Panc1 (cell line): Measurements from ENCODE around the gene MAP3K6. TPM values are rescaled to one million over a fixed set of nuclear protein-coding genes. Genes with fewer than 3 reads are reported as not detected.

ENCODE experiments used
- ATAC-seq: fragments of 200-7000 bp; cut with Tn5 transposase; 2 replicates; pipeline ENCODE4 v1.9.1; 2020; ENCODE audit warnings: mild to moderate bottlenecking, moderate library complexity
- BruUV-seq: library from RNA; stranded (reverse); fragments of 400-500 nt; replicated peaks from 2 replicates; lab custom pipeline; 2021; lab: Mats Ljungman, UMichigan
- CTCF ChIA-PET: fragments of 300-600 bp; sonication (Branson Sonifier 250); formaldehyde crosslinking; loops from one replicate; lab custom pipeline; 2022; ENCODE audit warnings: antibody characterized with exemption; lab: Charles Lee
- POLR2A ChIA-PET: fragments of 300-600 bp; sonication (Branson Sonifier 250); formaldehyde crosslinking; loops from one replicate; lab custom pipeline; 2022; ENCODE audit warnings: antibody characterized with exemption; lab: Charles Lee
- DNase-seq: peaks from one replicate; pipeline ENCODE4 v3.0.0-alpha.2; 2010; ENCODE audit warnings: low read depth, low spot score
- H3K27ac ChIP-seq: 2 replicates; pipeline ENCODE4 v1.5.1; 2011; ENCODE audit warnings: mild to moderate bottlenecking, low read length, inconsistent platforms
- H3K27me3 ChIP-seq: fragments of 200-500 bp; sonication (Bioruptor generic); 2 replicates; pipeline ENCODE4 v1.6.0; 2014; ENCODE audit warnings: low read length, inconsistent platforms; ENCODE audit not compliant: control insufficient read depth, insufficient read depth
- H3K36me3 ChIP-seq: fragments of 200-500 bp; sonication (Bioruptor generic); 2 replicates; pipeline ENCODE4 v1.5.1; 2014; ENCODE audit warnings: inconsistent platforms, mild to moderate bottlenecking, low read length, moderate library complexity; ENCODE audit not compliant: control insufficient read depth, insufficient read depth
- H3K4me1 ChIP-seq: 2 replicates; pipeline ENCODE4 v1.5.1; 2011; ENCODE audit warnings: inconsistent platforms, mild to moderate bottlenecking, low read length, moderate library complexity; ENCODE audit not compliant: control insufficient read depth, insufficient read depth
- H3K4me3 ChIP-seq, 2 experiments: 2 replicates each; pipeline ENCODE4 v1.5.1; 2011 to 2012; ENCODE audit warnings: low read depth in 2 of 2, low read length in 2 of 2, mild to moderate bottlenecking in 2 of 2, inconsistent platforms in 1 of 2, moderate library complexity in 1 of 2
- H3K9me3 ChIP-seq: fragments of 200-500 bp; sonication (Bioruptor generic); 2 replicates; pipeline ENCODE4 v1.5.1; 2014; ENCODE audit warnings: low read depth, mild to moderate bottlenecking, inconsistent platforms, low read length, moderate library complexity; ENCODE audit not compliant: control insufficient read depth, insufficient read depth
- CTCF ChIP-seq: fragments of 450-650 bp; IDR thresholded peaks from 2 replicates; pipeline ENCODE4 v1.5.1; 2017; ENCODE audit warnings: mild to moderate bottlenecking
- POLR2AphosphoS5 ChIP-seq: IDR thresholded peaks from 2 replicates; pipeline ENCODE4 v1.6.1; 2012; ENCODE audit warnings: mild to moderate bottlenecking, low read depth, low read length, moderate library complexity
- SIN3A ChIP-seq: IDR thresholded peaks from 2 replicates; pipeline ENCODE4 v1.6.1; 2012; ENCODE audit warnings: low read depth, mild to moderate bottlenecking, low read length, moderate library complexity, borderline replicate concordance; ENCODE audit not compliant: insufficient read depth
- TCF7L2 ChIP-seq: IDR thresholded peaks from 2 replicates; pipeline ENCODE4 v1.6.1; 2011; ENCODE audit warnings: mild to moderate bottlenecking, low read depth, low read length, inconsistent platforms
- in situ Hi-C: cut with HindIII; loops from 2 replicates; pipeline ENCODE4 v1.10.0; 2016; ENCODE audit warnings: low sequenced_read_pairs, low pct_unique_long_range_greater_than_20kb
- intact Hi-C: fragments of 100-400 bp; cut with micrococcal nuclease; formaldehyde crosslinking; loops from one replicate; pipeline ENCODE4 v1.10.0; 2022; ENCODE audit not compliant: unreplicated experiment
- total RNA-seq: library from RNA; stranded (reverse); gene quantifications from one replicate; pipeline ENCODE4 v1.2.1, GENCODE V29; 2021; ENCODE audit not compliant: unreplicated experiment
- TF ChIP-seq, protein P1 (sequence below), 2 experiments: IDR thresholded peaks; 2 replicates each; pipeline ENCODE4 v1.6.1; 2011 to 2012; ENCODE audit warnings: low read depth in 2 of 2, control low read depth in 1 of 2, low read length in 1 of 2, mild to moderate bottlenecking in 1 of 2, moderate library complexity in 1 of 2; ENCODE audit not compliant: insufficient read depth in 1 of 2

The MAP3K6 gene
- total RNA-seq, 1 experiment from 2014 or later: 56.9 TPM

GRCh38 chr1:27397110-27397509 is 30.3 kb upstream of the MAP3K6 start:
- Histone ChIP-seq H3K4me1 (no peaks in the 10 kb centered on the region), H3K4me3 (no peak overlapping the region), H3K27ac (no peak overlapping the region), H3K9me3 (no peaks in the 10 kb centered on the region), H3K27me3 (no peaks in the 10 kb centered on the region), H3K36me3 (no peaks in the 10 kb centered on the region)
- TF ChIP-seq TCF7L2 (no peak), SIN3A (no peak), POLR2AphosphoS5 (no peak), CTCF (no peak)
- TF ChIP-seq, protein P1, sequence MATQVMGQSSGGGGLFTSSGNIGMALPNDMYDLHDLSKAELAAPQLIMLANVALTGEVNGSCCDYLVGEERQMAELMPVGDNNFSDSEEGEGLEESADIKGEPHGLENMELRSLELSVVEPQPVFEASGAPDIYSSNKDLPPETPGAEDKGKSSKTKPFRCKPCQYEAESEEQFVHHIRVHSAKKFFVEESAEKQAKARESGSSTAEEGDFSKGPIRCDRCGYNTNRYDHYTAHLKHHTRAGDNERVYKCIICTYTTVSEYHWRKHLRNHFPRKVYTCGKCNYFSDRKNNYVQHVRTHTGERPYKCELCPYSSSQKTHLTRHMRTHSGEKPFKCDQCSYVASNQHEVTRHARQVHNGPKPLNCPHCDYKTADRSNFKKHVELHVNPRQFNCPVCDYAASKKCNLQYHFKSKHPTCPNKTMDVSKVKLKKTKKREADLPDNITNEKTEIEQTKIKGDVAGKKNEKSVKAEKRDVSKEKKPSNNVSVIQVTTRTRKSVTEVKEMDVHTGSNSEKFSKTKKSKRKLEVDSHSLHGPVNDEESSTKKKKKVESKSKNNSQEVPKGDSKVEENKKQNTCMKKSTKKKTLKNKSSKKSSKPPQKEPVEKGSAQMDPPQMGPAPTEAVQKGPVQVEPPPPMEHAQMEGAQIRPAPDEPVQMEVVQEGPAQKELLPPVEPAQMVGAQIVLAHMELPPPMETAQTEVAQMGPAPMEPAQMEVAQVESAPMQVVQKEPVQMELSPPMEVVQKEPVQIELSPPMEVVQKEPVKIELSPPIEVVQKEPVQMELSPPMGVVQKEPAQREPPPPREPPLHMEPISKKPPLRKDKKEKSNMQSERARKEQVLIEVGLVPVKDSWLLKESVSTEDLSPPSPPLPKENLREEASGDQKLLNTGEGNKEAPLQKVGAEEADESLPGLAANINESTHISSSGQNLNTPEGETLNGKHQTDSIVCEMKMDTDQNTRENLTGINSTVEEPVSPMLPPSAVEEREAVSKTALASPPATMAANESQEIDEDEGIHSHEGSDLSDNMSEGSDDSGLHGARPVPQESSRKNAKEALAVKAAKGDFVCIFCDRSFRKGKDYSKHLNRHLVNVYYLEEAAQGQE (IDR thresholded peaks at IDR 0.05; ENCODE audit: insufficient read depth in 1 of 2, low read depth in 2 of 2, low read length in 1 of 2): no peak
- ATAC-seq (no peak), DNase-seq (no peak)
- BruUV-seq: no TSS peak
- in situ Hi-C loops (no loop called here), intact Hi-C loops (loop anchor here (10.0 kb wide), 1 partner anchor 268 kb away; no protein-coding TSS in a partner anchor)
- ChIA-PET POLR2A (no interaction called here), CTCF (interaction anchor here (0.7 to 1.6 kb wide), 2 partner anchors 39 to 350 kb away, joined by 4 to 10 read pairs; no protein-coding TSS in a partner anchor)

GRCh38 chr1:27395441-27396195 is 28.9 kb upstream of the MAP3K6 start:
- Histone ChIP-seq H3K9me3 (no peaks in the 10 kb centered on the region), H3K27ac (no peak overlapping the region), H3K4me1 (peaks cover 6% of the 10 kb centered on the region), H3K27me3 (no peaks in the 10 kb centered on the region), H3K4me3 (no peak overlapping the region), H3K36me3 (no peaks in the 10 kb centered on the region)
- DNase-seq (no peak), ATAC-seq (peak; percentile 51)
- intact Hi-C loops: loop anchor here (2.0 to 10.0 kb wide), 2 partner anchors 95 to 269 kb away; no protein-coding TSS in a partner anchor
- in situ Hi-C loops: no loop called here
- no TSS peak for BruUV-seq
- TF ChIP-seq SIN3A (no peak), POLR2AphosphoS5 (no peak), CTCF (peak; percentile 99)
- TF ChIP-seq, protein P1 (IDR thresholded peaks at IDR 0.05; ENCODE audit: insufficient read depth in 1 of 2, low read depth in 2 of 2, low read length in 1 of 2): no peak
- POLR2A ChIA-PET: no interaction called here
- CTCF ChIA-PET: interaction anchor here (0.5 to 1.5 kb wide), 11 partner anchors 30 to 367 kb away, joined by 3 to 12 read pairs (median 4); no protein-coding TSS in a partner anchor
